Kasumi-1 (cell line): ENCODE data around the gene CA9.
"Not testable (repeated sequence)": the region's sequence is repeated elsewhere in the genome, so short reads cannot be mapped to it uniquely, and the experiment has no call there.

ENCODE experiments used
- DNase-seq, 2 experiments: peaks; one replicate each; lab custom pipeline; 2025; lab: John Stamatoyannopoulos, UW

Gene CA9

DNA sequence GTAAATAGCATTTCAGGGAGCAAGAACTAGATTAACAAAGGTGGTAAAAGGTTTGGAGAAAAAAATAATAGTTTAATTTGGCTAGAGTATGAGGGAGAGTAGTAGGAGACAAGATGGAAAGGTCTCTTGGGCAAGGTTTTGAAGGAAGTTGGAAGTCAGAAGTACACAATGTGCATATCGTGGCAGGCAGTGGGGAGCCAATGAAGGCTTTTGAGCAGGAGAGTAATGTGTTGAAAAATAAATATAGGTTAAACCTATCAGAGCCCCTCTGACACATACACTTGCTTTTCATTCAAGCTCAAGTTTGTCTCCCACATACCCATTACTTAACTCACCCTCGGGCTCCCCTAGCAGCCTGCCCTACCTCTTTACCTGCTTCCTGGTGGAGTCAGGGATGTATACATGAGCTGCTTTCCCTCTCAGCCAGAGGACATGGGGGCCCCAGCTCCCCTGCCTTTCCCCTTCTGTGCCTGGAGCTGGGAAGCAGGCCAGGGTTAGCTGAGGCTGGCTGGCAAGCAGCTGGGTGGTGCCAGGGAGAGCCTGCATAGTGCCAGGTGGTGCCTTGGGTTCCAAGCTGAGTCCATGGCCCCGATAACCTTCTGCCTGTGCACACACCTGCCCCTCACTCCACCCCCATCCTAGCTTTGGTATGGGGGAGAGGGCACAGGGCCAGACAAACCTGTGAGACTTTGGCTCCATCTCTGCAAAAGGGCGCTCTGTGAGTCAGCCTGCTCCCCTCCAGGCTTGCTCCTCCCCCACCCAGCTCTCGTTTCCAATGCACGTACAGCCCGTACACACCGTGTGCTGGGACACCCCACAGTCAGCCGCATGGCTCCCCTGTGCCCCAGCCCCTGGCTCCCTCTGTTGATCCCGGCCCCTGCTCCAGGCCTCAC lies at the start of gene CA9:
CA9 (plus strand) TSS at position 797 of the 893 bp plus-strand sequence; CDS start at position 829, 32 bp downstream.
- no peak for DNase-seq

DNA sequence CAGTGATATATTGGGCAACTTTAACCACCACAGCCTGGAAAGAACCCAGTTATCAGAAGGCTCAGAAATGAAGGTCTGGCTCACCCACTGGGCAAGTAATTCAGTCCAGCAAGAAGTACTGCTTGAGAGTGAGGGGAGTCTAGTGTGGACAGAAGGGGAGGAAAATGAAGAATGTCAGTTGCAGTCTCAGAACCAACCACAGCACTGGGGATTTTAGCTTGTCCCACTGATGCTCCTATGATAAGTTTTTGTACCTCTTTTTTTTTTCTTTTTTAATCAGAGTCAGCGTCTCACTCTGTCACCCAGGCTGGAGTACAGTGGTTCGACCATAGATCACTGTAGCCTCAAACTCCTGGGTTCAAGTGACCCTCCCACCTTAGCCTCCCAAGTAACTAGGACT lies 46.2 kb upstream of the CA9 start:
- no peak for DNase-seq

DNA sequence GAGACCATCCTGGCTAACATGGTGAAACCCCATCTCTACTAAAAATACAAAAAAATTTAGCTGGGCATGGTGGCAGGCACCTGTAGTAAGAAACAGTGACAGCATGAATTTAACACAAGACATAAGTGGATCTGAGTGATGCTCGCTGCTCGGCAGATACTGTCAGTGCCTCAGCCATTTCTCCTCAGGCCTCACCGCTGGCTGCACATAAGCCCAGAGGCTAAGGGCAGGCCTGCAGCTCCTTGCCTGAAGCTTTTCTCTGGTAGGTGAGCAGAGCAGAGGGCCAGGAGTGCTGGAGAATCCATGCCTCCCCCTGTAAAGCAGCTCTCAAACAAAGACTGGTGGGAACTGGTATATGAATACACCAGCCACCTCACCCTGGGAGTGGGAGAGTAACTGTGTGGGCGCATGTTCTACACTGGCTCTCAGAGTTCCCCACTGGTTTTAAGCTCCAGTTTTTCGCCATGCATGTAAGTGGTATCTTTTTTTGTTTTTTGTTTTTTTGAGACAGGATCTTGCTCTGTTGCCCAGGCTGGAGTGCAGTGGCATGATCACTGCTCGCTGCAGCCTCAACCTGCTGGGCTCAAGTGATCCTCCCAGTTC lies 45.2 kb upstream of the CA9 start:
- no peak for DNase-seq

DNA sequence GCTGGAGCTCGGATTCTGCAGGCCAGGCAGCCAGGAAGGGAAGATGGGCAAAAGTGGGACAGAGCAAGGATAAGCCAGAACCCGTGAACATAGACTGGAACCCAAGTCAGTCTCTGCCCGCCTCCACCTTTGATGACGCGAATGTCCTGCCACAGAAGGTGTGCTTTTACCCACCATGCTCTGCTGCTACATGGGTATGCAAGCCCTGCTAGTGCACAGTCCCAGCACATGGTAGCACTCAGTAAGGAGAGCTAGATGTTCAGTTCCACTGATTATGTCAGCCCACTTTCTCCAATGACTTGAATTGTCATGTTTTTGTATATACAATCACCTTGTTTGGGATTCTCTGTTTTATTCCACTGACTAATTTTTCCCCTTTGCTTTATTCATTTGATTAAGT lies 44.1 kb upstream of the CA9 start:
- no peak for DNase-seq

DNA sequence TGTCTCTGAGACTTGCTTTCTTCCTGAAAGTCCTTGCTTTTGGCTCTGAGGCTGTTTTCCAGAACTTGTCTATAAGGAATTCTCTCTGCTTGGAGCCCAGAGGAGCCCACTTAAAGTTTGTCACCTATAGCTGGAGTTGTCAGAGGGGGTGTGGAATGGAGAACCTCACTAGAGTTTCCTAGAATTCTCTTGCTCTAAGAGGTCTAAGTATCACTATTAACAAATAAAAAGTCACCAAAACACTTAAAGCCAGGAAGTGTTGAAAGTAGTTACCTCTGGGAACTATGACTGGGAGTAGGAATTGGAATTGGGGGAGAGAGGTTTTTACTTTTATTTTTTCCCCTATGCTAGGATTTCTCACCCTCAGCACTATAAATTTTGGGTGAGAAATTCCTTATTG lies 38.0 kb upstream of the CA9 start:
- no peak for DNase-seq

DNA sequence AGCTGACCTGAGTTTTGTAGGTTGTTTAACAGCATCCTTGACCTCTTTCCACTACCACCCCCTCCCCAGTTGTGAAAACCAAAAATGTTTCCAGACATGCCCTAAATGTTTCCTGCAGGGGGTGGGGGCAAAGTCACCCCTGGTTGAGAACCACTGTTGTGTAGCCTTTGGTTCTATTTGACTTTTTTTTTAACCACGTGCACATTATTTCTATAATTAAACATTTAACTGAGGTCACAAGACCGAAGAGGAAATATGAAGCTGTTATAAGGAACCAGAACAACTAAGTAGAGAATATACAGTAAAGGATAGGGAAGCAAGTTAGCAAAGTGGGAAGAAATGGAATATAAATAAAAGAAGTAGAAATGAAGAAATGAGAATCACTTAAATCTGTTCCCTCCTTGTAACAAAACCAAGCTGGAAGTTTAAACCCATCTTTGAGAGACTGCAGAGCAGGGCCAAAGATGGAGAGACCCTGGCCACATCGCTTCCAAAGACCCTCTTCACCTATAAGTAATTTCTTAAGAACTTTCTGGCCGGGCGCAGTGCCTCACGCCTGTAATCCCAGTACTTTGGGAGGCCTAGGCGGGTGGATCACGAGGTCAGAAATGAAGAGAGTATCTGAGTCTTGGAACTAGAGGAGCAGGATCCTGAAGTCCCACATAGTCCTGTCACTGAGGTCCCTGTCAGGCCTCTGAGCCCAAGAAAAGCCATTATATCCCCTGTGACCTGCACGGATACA lies 37.4 kb upstream of the CA9 start:
- DNase-seq, result peak in 1 of 2 experiments; percentile 15

DNA sequence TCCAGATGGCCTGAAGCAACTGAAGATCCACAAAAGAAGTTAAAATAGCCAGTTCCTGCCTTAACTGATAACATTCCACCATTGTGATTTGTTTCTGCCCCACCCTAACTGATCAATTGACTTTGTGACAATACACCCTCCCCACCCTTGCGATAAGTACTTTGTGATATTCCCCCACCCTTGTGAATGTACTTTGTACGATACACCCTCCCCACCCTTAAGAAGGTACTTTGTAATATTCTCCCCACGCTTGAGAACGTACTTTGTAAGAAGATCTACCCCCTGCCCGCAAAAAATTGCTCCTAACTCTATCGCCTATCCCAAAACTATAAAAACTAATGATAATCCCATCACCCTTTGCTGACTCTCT lies 36.9 kb upstream of the CA9 start:
- DNase-seq, result not testable (repeated sequence)

DNA sequence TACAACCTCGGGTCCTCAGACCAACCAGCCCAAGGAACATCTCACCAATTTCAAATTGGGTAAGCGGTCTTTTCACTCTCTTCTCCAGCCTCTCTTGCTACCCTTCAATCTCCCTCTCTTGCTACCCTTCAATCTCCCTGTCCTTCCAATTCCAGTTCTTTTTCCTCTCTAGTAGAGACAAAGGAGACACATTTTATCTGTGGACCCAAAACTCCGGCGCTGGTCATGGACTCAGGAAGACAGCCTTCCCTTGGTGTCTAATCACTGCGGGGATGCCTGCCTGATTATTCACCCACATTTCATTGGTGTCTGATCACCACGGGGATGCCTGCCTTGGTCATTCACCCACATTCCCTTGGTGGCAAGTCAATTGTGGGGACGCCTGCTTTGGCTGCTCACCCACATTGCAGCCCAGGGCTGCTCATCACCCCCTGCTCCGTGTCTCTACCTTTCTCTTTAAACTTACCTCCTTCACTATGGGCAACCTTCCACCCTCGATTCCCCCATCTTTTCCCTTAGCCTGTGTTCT lies 36.2 kb upstream of the CA9 start:
- not testable (repeated sequence) for DNase-seq

DNA sequence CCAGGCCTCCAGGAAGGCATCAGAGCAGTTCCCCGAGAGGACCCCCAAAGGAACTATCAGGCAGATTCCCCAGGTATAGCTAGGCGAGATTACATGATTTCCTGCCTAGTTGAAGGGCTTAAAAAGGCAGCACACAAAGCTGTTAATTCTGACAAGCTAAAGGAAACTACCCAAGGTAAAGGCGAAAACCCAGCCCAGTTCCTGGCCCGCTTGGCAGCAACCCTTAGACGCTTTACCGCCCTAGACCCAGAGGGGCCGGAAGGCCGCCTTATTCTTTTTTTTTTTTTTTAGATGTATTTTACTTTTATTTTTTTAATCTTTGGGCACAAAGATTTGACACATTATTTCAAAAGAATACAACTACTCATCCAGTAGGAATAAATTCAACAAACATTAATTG lies 35.0 kb upstream of the CA9 start:
- DNase-seq, result not testable (repeated sequence)

DNA sequence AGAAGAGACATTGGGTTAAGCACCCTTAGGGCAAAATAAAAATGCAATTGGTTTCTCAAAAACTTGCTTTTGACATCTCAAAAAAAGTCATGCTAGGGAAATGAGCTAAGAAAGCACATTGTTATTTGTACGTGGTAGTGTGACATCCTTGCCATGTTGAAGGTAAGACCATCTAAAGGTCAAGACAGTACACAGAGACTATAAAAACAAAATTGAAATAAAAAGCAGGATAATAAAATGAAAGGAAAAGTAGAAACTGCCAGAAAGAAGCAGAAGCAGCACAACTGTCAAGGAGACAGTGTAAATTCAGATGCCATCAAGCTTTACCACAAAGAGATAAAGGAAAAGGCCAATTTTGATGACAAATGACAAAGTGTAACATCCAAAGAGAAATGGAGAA lies 34.5 kb upstream of the CA9 start:
- not testable (repeated sequence) for DNase-seq

DNA sequence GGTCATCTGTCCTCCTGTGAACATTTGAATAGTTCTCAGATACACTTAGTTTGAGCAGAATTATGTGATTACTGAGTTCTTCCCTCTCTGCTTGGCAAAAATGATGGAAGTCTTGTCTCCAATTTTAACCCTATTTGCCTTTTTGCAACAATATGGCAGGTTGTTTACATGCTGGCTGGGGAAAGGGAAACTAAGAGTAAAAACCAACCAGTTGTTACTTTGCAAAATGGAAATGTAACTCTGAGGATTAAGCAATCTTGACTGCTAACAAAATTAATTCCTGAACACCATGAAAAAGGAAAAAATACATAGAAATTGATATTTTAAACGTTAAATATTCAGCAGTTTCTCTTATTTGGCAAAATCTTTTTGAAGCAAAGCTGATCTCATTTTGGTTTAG lies 34.1 kb upstream of the CA9 start:
- DNase-seq, result no peak

DNA sequence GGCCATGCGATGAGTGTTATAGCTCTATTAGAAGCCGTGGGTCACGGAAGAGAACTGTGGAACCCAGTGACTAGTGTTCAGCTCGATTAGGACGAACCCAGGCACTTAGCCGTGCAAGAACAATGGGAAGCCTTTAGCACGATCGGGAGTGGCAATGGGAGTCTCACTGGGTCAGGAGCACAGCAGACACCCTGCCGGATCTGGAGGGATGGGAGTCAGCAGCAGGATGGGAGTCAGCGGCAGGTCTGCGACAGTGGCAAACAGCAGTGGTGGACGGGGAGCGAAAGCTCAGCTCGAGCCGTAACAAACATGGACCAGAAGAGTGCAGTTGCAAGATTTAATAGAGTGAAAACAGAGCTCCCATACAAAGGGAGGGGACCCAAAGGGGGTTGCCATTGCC lies 33.3 kb upstream of the CA9 start:
- not testable (repeated sequence) for DNase-seq

DNA sequence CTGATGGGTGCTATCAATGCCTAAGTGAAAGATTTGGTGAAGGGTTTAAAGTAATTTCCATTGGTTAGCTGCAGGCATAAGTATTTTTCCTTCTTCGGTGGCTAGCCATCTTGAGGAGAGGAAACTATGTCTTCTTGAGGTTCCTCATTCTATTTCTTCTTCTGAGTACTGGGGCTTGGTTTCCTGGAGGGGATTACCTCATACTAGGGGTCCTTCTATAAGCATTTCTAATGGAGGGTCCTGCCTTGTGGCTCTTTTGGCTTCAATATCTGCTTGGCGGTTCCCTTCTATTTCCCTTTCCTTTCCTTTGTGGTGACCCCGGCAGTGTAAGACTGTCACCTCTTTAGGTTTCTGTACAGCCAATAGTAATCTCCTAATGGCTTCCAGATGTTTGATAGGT lies 32.2 kb upstream of the CA9 start:
- not testable (repeated sequence) for DNase-seq

DNA sequence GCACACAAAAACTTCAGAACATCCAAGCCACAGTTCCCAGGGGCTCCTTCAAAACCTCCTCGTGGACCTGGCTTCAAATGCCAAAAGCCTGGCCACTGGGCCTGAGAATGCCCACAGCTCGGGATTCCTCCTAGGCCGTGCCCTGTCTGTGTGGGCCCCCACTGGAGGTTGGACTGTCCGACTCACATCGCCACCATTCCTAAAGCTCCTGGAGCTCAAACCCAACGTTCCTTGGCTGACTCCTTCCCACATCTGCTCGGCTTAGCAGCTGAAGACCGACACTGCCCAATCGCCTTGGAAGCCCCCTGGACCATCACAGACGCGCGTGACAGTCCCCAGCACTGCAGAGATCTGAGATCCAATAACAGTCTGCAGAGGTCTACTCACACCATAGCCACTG lies 30.7 kb upstream of the CA9 start:
- no peak for DNase-seq

DNA sequence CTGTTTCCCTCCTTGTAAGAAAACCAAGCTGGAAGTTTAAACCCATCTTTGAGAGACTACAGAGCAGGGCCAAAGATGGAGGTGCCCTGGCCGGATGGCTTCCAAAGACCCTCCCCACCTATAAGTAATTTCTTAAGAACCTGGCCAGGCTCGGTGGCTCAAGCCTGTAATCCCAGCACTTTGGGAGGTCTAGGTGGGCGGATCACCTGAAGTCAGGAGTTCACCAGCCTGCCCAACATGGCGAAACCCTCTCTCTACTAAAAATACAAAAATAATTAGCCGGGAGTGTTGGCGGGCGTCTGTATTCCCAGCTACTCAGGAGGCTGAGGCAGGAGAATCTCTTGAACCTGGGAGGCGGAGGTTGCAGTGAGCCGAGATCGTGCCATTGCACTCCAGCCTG lies 28.0 kb upstream of the CA9 start:
- DNase-seq, result not testable (repeated sequence)

DNA sequence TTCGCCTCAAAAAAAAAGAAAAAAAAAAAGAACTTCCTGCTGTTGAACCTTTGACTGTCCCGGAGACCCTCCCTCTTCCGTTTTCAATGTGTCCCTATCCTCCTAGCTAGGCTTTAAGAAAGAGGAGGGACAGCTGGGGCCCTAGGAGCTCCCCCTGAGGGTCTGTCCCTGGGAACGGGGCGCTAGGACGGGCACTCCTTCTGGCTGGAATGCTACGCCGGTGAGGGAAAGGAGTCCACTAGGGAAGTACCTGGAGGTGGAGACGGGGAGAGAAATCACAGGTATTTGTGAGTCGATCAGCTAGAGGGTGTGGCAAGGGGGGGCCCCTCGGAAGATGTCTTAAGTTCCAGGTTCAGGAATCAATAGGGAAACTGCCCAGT lies 27.6 kb upstream of the CA9 start:
- DNase-seq, result peak; percentile 44 to 51

DNA sequence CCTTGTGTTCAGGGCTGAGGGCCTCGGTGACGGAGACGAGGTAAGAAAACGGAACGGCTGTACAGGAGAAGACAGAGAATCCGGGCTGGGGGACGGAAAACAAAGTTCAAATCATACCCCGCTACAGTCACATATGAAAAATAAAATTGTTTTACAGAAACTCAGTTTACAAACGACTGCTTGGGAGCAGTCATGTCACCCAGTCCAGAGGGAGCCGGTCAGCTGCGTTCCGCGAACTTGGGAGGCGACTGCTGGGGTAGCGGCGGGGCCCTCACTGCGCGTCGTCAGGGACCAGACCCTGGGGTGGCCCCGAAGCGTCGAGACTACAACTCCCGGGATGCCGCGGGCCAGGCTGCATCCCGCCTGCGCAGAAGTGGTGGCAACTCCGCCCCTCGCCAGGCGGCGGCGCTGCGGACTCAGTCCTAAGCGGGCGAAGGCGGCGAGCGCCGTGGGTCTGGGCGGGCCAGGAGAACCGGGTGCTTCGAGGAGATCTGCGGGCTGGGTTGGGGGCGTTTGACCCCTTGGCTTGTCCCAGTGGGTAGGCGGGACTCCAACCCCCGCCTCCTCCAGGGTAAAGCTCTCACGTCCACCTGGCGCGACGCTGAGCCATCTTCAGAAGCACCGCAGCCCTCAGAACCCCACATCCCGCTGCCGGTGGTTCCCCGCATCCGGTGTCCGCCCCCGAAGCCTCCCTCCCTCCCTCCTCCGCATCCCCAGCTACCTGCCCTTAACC lies 27.0 kb upstream of the CA9 start:
- peak; percentile 81 for DNase-seq

DNA sequence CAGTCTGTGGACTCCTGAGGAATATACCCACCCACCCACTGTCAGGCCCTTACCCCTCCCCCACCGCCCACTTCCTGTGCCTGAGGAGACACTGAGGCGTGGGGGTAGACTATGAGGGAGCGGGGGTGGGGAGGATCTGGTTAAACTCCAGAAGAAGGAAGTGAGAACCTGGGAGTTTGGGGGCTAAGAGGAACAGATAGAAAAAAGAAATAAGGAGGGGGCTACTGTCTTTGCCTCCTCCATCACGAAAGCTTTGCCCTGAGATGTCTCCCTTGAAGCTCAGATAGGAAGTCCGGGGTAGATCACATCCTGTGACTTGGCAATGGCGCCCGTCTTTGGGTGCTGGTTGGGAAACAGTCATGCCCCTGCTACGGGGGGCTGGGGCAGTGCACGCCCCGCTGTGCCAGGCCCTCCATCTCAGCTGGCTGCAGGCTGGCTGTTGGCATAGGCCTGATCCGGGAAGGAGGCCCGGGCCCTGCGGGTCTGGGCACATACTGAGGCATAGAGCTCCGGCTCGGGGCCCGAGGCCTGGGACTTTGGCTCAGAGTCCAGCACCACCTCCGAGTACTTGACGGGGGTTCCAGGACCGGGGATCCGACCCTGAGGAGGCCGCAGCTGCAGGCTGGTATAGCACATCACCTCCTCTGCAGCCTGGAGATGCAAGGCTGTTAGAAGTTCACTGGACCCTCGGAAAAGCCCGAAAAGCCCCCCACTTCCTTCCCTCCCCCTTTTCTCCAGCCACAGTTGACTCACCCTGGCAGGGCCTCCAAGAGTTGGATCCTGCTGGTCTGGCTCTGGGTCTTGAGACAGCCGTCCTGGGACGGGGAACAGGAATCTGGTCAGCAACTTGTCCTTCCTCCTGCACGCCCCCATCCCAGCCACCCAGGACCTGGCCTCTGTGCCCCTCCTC lies 24.0 kb upstream of the CA9 start:
- peak; percentile 39 to 57 for DNase-seq

DNA sequence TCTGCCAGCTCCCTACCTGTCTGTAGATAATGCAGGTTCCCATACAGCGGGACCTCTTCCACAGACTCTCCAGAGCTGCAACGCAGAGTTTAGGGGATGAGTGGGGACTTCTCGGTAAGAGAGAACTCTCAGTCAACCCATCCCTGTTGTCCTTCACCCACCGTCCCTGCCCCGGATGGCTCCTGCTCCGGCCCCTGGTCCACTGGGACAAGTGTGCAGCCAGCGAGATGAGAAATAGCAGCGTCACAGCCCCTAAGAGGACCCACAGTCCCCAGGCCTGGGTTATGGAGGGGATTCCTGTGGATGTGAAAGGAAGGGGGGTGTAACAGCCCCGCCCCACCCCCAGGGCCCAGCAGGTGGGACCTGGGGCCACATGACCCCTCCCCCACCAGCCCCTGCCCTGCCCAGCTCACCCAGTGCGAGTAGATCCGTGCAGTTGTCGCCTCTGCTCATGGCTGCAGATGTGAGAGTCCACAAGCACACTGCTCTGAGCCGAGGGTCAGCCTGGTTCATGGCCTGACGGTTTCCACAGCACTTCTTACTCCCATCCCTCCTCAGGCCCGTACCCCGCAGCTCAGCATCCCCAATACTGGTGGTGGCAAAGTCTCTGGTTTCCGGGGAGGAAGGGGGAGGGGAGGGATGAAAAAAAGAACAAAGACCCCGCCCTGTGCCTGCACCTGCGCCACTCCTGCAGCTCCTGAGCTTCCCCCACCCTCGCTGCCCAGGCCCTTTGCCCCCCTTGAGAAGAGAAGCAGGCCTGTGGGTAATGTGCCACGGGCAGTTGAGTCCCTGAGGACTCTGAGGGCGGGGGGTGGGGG lies 23.2 kb upstream of the CA9 start, which contains the start of gene SIT1:
SIT1 (minus strand) TSS at position 591 of the 818 bp plus-strand sequence; CDS start at position 513, 78 bp downstream.
- no peak for DNase-seq
